ENCODE results near the gene SCNN1B. TPM values are rescaled to one million over a fixed set of nuclear protein-coding genes. Genes with fewer than 3 reads are reported as not detected.

The SCNN1B gene
- polyA plus RNA-seq, 1 donor from 2014 or later = not detected

DNA sequence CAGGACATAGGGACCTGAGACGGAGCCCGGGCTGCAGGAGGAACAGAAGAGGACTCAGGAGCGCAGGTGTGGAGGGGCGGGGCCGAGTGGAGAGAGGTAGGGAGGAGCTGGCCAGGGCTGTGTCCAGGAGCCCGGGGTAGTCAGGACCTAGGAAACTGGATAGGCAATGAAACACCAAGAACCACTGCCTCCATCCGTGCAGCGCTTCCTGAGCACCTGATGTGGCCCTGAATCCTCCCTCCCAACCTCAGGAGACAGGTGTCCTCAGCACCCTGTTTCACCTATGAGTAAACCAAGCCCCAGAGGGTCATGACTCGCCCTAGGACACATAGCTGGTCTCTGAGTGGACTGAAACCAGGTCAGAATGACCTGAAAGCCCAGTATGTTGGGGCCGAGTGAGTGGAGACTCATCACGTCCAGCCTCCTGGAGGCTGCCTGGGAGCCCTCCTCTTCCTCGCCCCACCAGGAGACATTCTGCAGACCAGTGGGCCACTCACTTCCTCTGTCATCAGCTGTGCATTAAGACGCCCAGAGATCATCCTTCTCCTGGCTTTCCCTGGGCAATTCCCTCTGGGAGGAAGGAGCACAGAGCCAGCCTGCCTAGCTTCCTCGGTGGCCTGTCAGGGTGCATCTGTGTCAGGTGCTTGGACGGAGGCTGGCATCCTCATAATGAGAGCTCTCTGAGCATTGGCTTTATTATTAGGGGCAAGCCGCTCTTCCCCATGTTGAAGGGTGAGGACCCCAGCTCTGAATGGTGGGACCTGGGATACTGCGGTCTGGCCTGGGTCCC, 72.8 kb downstream of the SCNN1B start:
- no peaks in the 10 kb centered on the region for H3K79me2 ChIP-seq (replicated peaks; ENCODE audit: insufficient read depth, low read length)
- no peaks in the 10 kb centered on the region for H3K9me3 ChIP-seq (ENCODE audit: low read length)
- no peak overlapping the region for H3K4me2 ChIP-seq (ENCODE audit: low read length)
- H3K9ac ChIP-seq (ENCODE audit: low read length) = no peak overlapping the region
- H3F3A ChIP-seq (ENCODE audit: insufficient read depth, low read length, poor library complexity, severe bottlenecking) = no peaks in the 10 kb centered on the region
- no peaks in the 10 kb centered on the region for H3K27me3 ChIP-seq (ENCODE audit: insufficient read depth, low read depth, low read length)
- no peaks in the 10 kb centered on the region for H3K36me3 ChIP-seq (ENCODE audit: insufficient read depth, low read length)
- TF ChIP-seq MXI1 (conservative IDR thresholded peaks at IDR 0.05; ENCODE audit: poor library complexity, severe bottlenecking) = no peak
- no peak for TF ChIP-seq EZH2 (IDR thresholded peaks at IDR 0.05; ENCODE audit: borderline replicate concordance, insufficient read depth, low read length, poor library complexity, severe bottlenecking)
- TF ChIP-seq SMC3 (conservative IDR thresholded peaks at IDR 0.05; ENCODE audit: poor library complexity) = no peak
- TF ChIP-seq, protein P1, sequence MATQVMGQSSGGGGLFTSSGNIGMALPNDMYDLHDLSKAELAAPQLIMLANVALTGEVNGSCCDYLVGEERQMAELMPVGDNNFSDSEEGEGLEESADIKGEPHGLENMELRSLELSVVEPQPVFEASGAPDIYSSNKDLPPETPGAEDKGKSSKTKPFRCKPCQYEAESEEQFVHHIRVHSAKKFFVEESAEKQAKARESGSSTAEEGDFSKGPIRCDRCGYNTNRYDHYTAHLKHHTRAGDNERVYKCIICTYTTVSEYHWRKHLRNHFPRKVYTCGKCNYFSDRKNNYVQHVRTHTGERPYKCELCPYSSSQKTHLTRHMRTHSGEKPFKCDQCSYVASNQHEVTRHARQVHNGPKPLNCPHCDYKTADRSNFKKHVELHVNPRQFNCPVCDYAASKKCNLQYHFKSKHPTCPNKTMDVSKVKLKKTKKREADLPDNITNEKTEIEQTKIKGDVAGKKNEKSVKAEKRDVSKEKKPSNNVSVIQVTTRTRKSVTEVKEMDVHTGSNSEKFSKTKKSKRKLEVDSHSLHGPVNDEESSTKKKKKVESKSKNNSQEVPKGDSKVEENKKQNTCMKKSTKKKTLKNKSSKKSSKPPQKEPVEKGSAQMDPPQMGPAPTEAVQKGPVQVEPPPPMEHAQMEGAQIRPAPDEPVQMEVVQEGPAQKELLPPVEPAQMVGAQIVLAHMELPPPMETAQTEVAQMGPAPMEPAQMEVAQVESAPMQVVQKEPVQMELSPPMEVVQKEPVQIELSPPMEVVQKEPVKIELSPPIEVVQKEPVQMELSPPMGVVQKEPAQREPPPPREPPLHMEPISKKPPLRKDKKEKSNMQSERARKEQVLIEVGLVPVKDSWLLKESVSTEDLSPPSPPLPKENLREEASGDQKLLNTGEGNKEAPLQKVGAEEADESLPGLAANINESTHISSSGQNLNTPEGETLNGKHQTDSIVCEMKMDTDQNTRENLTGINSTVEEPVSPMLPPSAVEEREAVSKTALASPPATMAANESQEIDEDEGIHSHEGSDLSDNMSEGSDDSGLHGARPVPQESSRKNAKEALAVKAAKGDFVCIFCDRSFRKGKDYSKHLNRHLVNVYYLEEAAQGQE (IDR thresholded peaks at IDR 0.05; ENCODE audit: borderline replicate concordance) = no peak
- no peak for TF ChIP-seq EP300 (conservative IDR thresholded peaks at IDR 0.05; ENCODE audit: poor library complexity, severe bottlenecking)
- no peak for TF ChIP-seq RAD21 (conservative IDR thresholded peaks at IDR 0.05)
- TF ChIP-seq, protein P2, sequence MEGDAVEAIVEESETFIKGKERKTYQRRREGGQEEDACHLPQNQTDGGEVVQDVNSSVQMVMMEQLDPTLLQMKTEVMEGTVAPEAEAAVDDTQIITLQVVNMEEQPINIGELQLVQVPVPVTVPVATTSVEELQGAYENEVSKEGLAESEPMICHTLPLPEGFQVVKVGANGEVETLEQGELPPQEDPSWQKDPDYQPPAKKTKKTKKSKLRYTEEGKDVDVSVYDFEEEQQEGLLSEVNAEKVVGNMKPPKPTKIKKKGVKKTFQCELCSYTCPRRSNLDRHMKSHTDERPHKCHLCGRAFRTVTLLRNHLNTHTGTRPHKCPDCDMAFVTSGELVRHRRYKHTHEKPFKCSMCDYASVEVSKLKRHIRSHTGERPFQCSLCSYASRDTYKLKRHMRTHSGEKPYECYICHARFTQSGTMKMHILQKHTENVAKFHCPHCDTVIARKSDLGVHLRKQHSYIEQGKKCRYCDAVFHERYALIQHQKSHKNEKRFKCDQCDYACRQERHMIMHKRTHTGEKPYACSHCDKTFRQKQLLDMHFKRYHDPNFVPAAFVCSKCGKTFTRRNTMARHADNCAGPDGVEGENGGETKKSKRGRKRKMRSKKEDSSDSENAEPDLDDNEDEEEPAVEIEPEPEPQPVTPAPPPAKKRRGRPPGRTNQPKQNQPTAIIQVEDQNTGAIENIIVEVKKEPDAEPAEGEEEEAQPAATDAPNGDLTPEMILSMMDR (IDR thresholded peaks at IDR 0.05; ENCODE audit: poor library complexity, severe bottlenecking) = no peak
- no peak for TF ChIP-seq TAF1 (IDR thresholded peaks at IDR 0.05; ENCODE audit: low read depth)
- TF ChIP-seq POLR2AphosphoS5 (IDR thresholded peaks at IDR 0.05) = no peak
- no peak overlapping the region for H3K4me3 ChIP-seq (ENCODE audit: low read length)
- H4K20me1 ChIP-seq (ENCODE audit: insufficient read depth) = no peaks in the 10 kb centered on the region
- H3K9me2 ChIP-seq (ENCODE audit: insufficient read depth, low read length) = no peaks in the 10 kb centered on the region
- no peak overlapping the region for H3K27ac ChIP-seq (ENCODE audit: low read length)
- no peak overlapping the region for H2AFZ ChIP-seq (ENCODE audit: low read depth, low read length)

DNA sequence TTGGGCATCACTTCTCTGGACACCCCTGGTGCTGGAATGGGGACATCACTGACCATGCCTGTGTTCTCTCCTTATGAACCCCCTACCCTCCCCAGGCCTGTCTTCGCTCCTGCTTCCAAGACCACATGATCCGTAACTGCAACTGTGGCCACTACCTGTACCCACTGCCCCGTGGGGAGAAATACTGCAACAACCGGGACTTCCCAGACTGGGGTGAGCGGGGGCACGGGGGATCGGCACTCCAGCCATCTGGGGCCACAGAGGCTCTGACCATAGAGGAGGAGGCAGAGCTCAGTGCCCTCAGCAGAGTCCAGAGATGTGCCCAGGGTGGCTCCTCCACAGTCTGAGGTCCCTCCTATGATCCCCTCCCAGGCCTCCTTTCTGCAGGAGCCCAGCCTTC, 73.5 kb downstream of the SCNN1B start:
- H3K27ac ChIP-seq (ENCODE audit: low read length) = no peak overlapping the region
- no peak overlapping the region for H2AFZ ChIP-seq (ENCODE audit: low read depth, low read length)
- no peaks in the 10 kb centered on the region for H3F3A ChIP-seq (ENCODE audit: insufficient read depth, low read length, poor library complexity, severe bottlenecking)
- no peaks in the 10 kb centered on the region for H3K79me2 ChIP-seq (replicated peaks; ENCODE audit: insufficient read depth, low read length)
- no peak overlapping the region for H3K4me2 ChIP-seq (ENCODE audit: low read length)
- no peaks in the 10 kb centered on the region for H3K9me2 ChIP-seq (ENCODE audit: insufficient read depth, low read length)
- H3K9me3 ChIP-seq (ENCODE audit: low read length) = no peaks in the 10 kb centered on the region
- H3K36me3 ChIP-seq (ENCODE audit: insufficient read depth, low read length) = no peaks in the 10 kb centered on the region
- no peaks in the 10 kb centered on the region for H3K27me3 ChIP-seq (ENCODE audit: insufficient read depth, low read depth, low read length)
- H3K4me3 ChIP-seq (ENCODE audit: low read length) = no peak overlapping the region
- H3K9ac ChIP-seq (ENCODE audit: low read length) = no peak overlapping the region
- no peaks in the 10 kb centered on the region for H4K20me1 ChIP-seq (ENCODE audit: insufficient read depth)
- TF ChIP-seq, protein P1 (IDR thresholded peaks at IDR 0.05; ENCODE audit: borderline replicate concordance) = no peak
- TF ChIP-seq EP300 (conservative IDR thresholded peaks at IDR 0.05; ENCODE audit: poor library complexity, severe bottlenecking) (no peak), EZH2 (IDR thresholded peaks at IDR 0.05; ENCODE audit: borderline replicate concordance, insufficient read depth, low read length, poor library complexity, severe bottlenecking) (no peak), SMC3 (conservative IDR thresholded peaks at IDR 0.05; ENCODE audit: poor library complexity) (no peak), MXI1 (conservative IDR thresholded peaks at IDR 0.05; ENCODE audit: poor library complexity, severe bottlenecking) (no peak), RAD21 (conservative IDR thresholded peaks at IDR 0.05) (no peak), TAF1 (IDR thresholded peaks at IDR 0.05; ENCODE audit: low read depth) (no peak), POLR2AphosphoS5 (IDR thresholded peaks at IDR 0.05) (no peak)
- TF ChIP-seq, protein P2 (IDR thresholded peaks at IDR 0.05; ENCODE audit: poor library complexity, severe bottlenecking) = no peak
